ENCODE data around the gene AJAP1. TPM values are rescaled to one million over a fixed set of nuclear protein-coding genes. Genes with fewer than 3 reads are reported as not detected.

The AJAP1 gene
- total and polyA plus RNA-seq, 2 of the 8 experiments (the other 6 are each of a cell fraction or from before 2014, with no cell fraction given) = 1.9 to 6.2 TPM

DNA sequence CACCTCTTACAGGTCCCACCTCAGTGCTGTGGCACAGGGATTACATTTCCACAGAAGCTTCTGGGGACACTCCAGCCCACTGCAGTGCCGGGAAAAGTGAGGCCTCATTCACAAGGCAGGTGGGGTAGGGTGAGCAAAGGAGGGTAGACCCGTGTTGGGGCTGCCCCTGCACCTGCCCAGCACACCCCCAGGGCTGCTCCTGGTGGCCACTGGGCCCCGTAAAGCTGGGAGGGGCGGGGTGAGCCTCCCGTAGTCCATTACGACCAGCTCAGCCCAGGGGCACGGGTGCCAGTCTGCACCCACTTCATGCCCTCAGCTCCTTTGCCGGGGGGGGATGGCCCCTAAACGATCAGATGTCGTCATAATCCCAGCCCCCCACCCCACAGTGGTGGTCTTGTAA is 39.5 kb downstream of the AJAP1 start (continued):
- no peak for TF ChIP-seq SP4 (IDR thresholded peaks at IDR 0.05; ENCODE audit: low read length)
- TF ChIP-seq CHD1 (IDR thresholded peaks at IDR 0.05; ENCODE audit: low read depth, low read length) = no peak
- TF ChIP-seq, protein P1, sequence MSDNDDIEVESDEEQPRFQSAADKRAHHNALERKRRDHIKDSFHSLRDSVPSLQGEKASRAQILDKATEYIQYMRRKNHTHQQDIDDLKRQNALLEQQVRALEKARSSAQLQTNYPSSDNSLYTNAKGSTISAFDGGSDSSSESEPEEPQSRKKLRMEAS (IDR thresholded peaks at IDR 0.05) = no peak
- no peak for TF ChIP-seq NANOG (IDR thresholded peaks at IDR 0.05; ENCODE audit: insufficient read depth, low read depth, low read length, poor library complexity, severe bottlenecking)
- TF ChIP-seq SIX5 (IDR thresholded peaks at IDR 0.05; ENCODE audit: low read depth, low read length) = no peak
- TF ChIP-seq KDM4A (IDR thresholded peaks at IDR 0.05; ENCODE audit: low read depth, low read length, severe bottlenecking) = no peak
- no peak for TF ChIP-seq EGR1 (IDR thresholded peaks at IDR 0.05; ENCODE audit: borderline replicate concordance, low read depth, low read length)
- TF ChIP-seq POU5F1 (IDR thresholded peaks at IDR 0.05; ENCODE audit: low read depth, low read length) = no peak

Measured in H1 (cell line).